Gastrocnemius medialis (tissue), 4 donors: ENCODE results near the gene RTL5. TPM values are rescaled to one million over a fixed set of nuclear protein-coding genes. Genes with fewer than 3 reads are reported as not detected.
A peak's percentile ranks its signal among the peaks of the same experiment; 100 is the strongest.

Source experiments
- ATAC-seq, 2 donors: fragments of 150-250 bp; one replicate each; pipeline ENCODE4 v1.9.1; 2016
- DNase-seq, 2 donors: peaks; one replicate each; pipeline ENCODE4 v3.0.0-alpha.2; 2019
- H3K27ac ChIP-seq, 4 donors: fragments of 200-600 bp; sonication (generic); 1 replicate in 1 of 4; 2 replicates in 3 of 4; pipeline ENCODE4 v1.5.1; 2016 to 2018; ENCODE audit warnings: mild to moderate bottlenecking in 2 of 4, moderate library complexity in 1 of 4
- H3K27me3 ChIP-seq, 3 donors: fragments of 200-600 bp; sonication (generic) in 2 of 3; 1 replicate in 1 of 3; 2 replicates in 2 of 3; pipeline versions ENCODE4 v1.5.1 to v1.6.0; 2016 to 2019; ENCODE audit warnings: mild to moderate bottlenecking in 1 of 3, moderate library complexity in 1 of 3
- H3K36me3 ChIP-seq, 2 donors: fragments of 200-600 bp; sonication (generic) in 1 of 2; one replicate each; pipeline ENCODE4 v1.5.1; 2017 to 2018
- H3K4me1 ChIP-seq, 2 donors: fragments of 200-600 bp; sonication (generic) in 1 of 2; one replicate each; pipeline ENCODE4 v1.5.1; 2016 to 2017; ENCODE audit warnings: mild to moderate bottlenecking in 2 of 2
- H3K4me3 ChIP-seq, 4 donors: fragments of 200-600 bp; sonication (generic) in 3 of 4; 1 replicate in 1 of 4; 2 replicates in 3 of 4; pipeline ENCODE4 v1.5.1; 2016 to 2019; ENCODE audit warnings: mild to moderate bottlenecking in 2 of 4
- H3K9me3 ChIP-seq, 3 donors: fragments of 200-600 bp; sonication (generic) in 2 of 3; 1 replicate in 1 of 3; 2 replicates in 2 of 3; pipeline ENCODE4 v1.5.1; 2016 to 2019
- CTCF ChIP-seq, 5 experiments: fragments of 450-650 bp in 3 of 5; fragments of 200-600 bp in 2 of 5; sonication (generic) in 2 of 5; IDR thresholded peaks in 4 of 5; conservative IDR thresholded peaks in 1 of 5; 1 replicate in 4 of 5; 2 replicates in 1 of 5; pipeline ENCODE4 v1.5.1; 2016 to 2019; ENCODE audit warnings: antibody characterized with exemption in 5 of 5, mild to moderate bottlenecking in 3 of 5, moderate library complexity in 3 of 5
- POLR2A ChIP-seq, 2 donors: fragments of 450-650 bp; IDR thresholded peaks; one replicate each; pipeline ENCODE4 v1.6.1; 2017; ENCODE audit warnings: antibody characterized with exemption in 2 of 2, mild to moderate bottlenecking in 2 of 2, moderate library complexity in 2 of 2
- in situ Hi-C, 4 donors: fragments of 200-750 bp; cut with MboI; loops; one replicate each; pipeline versions ENCODE4 v1.15.0 to v1.8.0; 2017; ENCODE audit warnings: low sequenced_read_pairs in 4 of 4
- intact Hi-C: fragments of 100-400 bp; cut with DNase I; formaldehyde crosslinking; loops from one replicate; pipeline ENCODE4 v1.15.1; 2023; ENCODE audit warnings: low total_unique reads
- total RNA-seq, 4 donors: library from RNA; depleted of rRNA; stranded (reverse); fragments of >200 nt; gene quantifications; one replicate each; pipeline versions ENCODE4 v1.1.0 to v1.2.3, GENCODE V29; 2016

The RTL5 gene
- total RNA-seq, 4 donors from 2014 or later, result 0.44 to 0.71 (median 0.50) TPM

DNA sequence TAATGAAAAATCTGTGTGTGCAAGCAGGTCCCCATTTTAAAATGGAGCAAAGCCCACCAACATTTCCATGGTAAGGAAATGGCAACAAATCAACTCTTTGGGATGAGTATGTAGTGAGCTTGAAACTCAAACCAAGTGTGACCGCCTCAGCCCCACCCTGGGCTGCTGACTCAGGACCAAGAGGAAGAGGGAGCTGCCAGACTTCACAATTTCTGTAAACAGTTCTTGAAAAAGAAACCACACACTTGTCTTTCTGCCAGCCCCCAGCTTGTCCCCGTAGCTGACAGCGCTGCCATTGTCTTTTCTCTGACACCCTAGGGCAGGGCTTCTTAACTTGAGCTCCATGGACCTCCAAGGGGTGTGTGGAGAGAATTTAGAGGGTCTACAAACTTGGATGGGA lies 10.3 kb downstream of the RTL5 start:
- ATAC-seq, result peak in 1 of 2 donors; percentile 77
- intact Hi-C loops, result no loop called here
- Histone ChIP-seq H3K4me3 (no peak overlapping the region), H3K27ac (peak overlapping the region; percentile 5 to 65 (median 46)), H3K27me3 (no peaks in the 10 kb centered on the region), H3K9me3 (no peaks in the 10 kb centered on the region), H3K36me3 (no peaks in the 10 kb centered on the region), H3K4me1 (peaks cover 3 to 7% of the 10 kb centered on the region in 2 donors)
- DNase-seq, result peak; percentile 20 to 58
- in situ Hi-C loops, result loop anchor here in 3 of 4 donors (5.0 to 10.0 kb wide), 3 partner anchors 104 to 117 kb away; no protein-coding TSS in a partner anchor
- TF ChIP-seq CTCF (IDR thresholded peaks at IDR 0.05 in 4 of 5, conservative IDR thresholded peaks at IDR 0.05 in 1 of 5) (no peak), POLR2A (IDR thresholded peaks at IDR 0.05) (no peak)

DNA sequence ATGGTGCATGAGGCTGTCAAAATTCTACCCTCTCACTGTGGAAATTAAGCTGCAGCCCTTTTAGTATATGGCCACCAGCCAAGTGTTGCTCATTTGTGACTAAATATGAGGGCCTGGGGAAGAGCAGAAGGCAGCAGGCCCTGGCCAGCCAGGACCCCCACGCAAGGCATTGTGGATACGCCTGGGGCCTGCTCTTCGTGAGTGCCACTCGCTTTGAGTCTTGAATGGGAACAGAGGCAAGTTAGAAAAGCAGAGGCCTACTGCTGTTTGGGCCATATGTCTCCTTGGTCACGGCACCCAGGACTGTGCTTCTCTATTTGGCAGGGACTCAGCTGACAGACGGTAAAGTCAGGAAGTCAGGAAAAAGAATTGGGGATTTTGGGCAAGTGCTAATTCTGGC lies 10.9 kb downstream of the RTL5 start:
- Histone ChIP-seq H3K9me3 (no peaks in the 10 kb centered on the region), H3K27ac (peak overlapping the region; percentile 5 to 65 (median 46)), H3K27me3 (no peaks in the 10 kb centered on the region), H3K4me3 (no peak overlapping the region), H3K36me3 (no peaks in the 10 kb centered on the region), H3K4me1 (peaks cover 3 to 5% of the 10 kb centered on the region in 2 donors)
- intact Hi-C loops, result no loop called here
- ATAC-seq, result no peak
- in situ Hi-C loops, result loop anchor here in 3 of 4 donors (5.0 to 10.0 kb wide), 3 partner anchors 104 to 116 kb away; no protein-coding TSS in a partner anchor
- DNase-seq, result no peak
- TF ChIP-seq CTCF (IDR thresholded peaks at IDR 0.05 in 4 of 5, conservative IDR thresholded peaks at IDR 0.05 in 1 of 5) (no peak), POLR2A (IDR thresholded peaks at IDR 0.05) (no peak)

DNA sequence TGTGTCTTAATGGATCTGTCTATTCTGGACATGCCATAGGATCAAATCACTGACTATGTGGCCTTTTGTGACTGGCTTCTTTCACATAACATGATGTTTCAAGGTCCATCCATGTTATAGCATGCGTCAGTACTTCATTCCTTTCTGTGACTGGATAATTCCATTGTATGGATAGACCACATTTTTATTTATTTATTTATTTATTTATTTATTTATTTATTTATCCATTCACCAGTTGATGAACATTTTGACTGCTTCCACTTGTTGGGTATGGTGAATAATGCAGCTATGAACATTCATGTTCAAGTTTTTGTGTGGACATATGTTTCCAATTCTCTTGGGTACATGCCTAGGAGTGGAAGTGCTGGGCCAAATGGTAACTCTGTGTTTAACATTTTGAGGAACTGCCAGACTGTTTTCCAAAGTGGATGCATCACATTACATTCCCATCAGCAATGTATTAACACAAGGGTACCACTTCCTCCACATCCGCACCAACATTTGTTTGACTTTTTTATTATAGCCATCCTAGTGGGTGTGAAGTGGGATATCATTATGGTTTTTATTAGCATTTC lies 14.0 kb downstream of the RTL5 start:
- DNase-seq (no peak), ATAC-seq (no peak)
- no peaks in the 10 kb centered on the region for H3K36me3 ChIP-seq
- no peaks in the 10 kb centered on the region for H3K9me3 ChIP-seq
- H3K4me3 ChIP-seq, result no peak overlapping the region
- intact Hi-C loops, result no loop called here
- peaks cover 0 to 3% of the 10 kb centered on the region in 2 donors for H3K4me1 ChIP-seq
- no peak overlapping the region for H3K27ac ChIP-seq
- in situ Hi-C loops, result no loop called here
- H3K27me3 ChIP-seq, result no peaks in the 10 kb centered on the region
- TF ChIP-seq CTCF (IDR thresholded peaks at IDR 0.05 in 4 of 5, conservative IDR thresholded peaks at IDR 0.05 in 1 of 5), result no peak
- no peak for TF ChIP-seq POLR2A (IDR thresholded peaks at IDR 0.05)

GRCh38 chrX:72115380-72115779 lies 16.3 kb downstream of the RTL5 start:
- Histone ChIP-seq H3K9me3 (no peaks in the 10 kb centered on the region), H3K36me3 (no peaks in the 10 kb centered on the region), H3K27ac (no peak overlapping the region), H3K27me3 (no peaks in the 10 kb centered on the region), H3K4me1 (no peaks in the 10 kb centered on the region), H3K4me3 (no peak overlapping the region)
- in situ Hi-C loops, result no loop called here
- intact Hi-C loops, result no loop called here
- ATAC-seq, result no peak
- TF ChIP-seq CTCF (IDR thresholded peaks at IDR 0.05 in 4 of 5, conservative IDR thresholded peaks at IDR 0.05 in 1 of 5) (no peak), POLR2A (IDR thresholded peaks at IDR 0.05) (no peak)
- DNase-seq, result no peak

DNA sequence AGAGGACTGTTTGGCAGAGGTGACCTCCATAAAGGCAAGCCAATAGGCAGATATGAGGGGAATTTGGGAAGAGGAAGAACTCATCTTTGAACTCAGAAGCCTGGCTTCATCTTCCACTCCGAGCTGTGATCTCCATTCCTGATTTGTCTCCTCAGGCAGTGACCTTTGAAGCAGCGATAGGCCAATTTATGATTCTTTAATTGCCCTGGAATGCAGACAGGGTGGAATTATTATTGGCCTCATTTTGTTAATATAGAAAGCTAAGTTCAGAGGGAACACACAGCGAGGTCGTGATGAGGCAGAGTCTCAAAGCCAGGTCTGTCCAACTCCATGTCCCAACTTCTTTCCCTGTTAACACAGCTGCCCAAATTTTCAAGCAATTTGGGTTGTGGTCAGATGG lies 16.9 kb downstream of the RTL5 start:
- H3K36me3 ChIP-seq, result no peaks in the 10 kb centered on the region
- H3K4me1 ChIP-seq, result no peaks in the 10 kb centered on the region
- no peak for DNase-seq
- H3K4me3 ChIP-seq, result no peak overlapping the region
- intact Hi-C loops, result no loop called here
- in situ Hi-C loops, result no loop called here
- TF ChIP-seq POLR2A (IDR thresholded peaks at IDR 0.05), result no peak
- no peak for TF ChIP-seq CTCF (IDR thresholded peaks at IDR 0.05 in 4 of 5, conservative IDR thresholded peaks at IDR 0.05 in 1 of 5)
- no peaks in the 10 kb centered on the region for H3K27me3 ChIP-seq
- no peaks in the 10 kb centered on the region for H3K9me3 ChIP-seq
- H3K27ac ChIP-seq, result no peak overlapping the region
- ATAC-seq, result no peak
